SK-N-SH (cell line): Measurements from ENCODE around the gene CDK14.

Source experiments
- CHD2 ChIP-seq: fragments of 150-350 bp; IDR thresholded peaks from 2 replicates; pipeline ENCODE4 v1.6.1; 2018; ENCODE audit warnings: low read length; ENCODE audit not compliant: partially characterized antibody
- FOXM1 ChIP-seq: IDR thresholded peaks from 2 replicates; pipeline ENCODE4 v1.4.0; 2012; ENCODE audit warnings: low read depth, mild to moderate bottlenecking
- GABPA ChIP-seq: IDR thresholded peaks from 2 replicates; pipeline ENCODE4 v1.4.0; 2012; ENCODE audit warnings: low read depth, mild to moderate bottlenecking
- GATA2 ChIP-seq: sonication (generic); formaldehyde crosslinking; IDR thresholded peaks from 2 replicates; pipeline ENCODE4 v1.5.0; 2020; ENCODE audit warnings: mild to moderate bottlenecking, missing genetic modification reagents
- JUND ChIP-seq: IDR thresholded peaks from 2 replicates; pipeline ENCODE4 v1.4.0; 2012
- MXI1 ChIP-seq: IDR thresholded peaks from 2 replicates; pipeline ENCODE4 v1.6.1; 2012; ENCODE audit warnings: mild to moderate bottlenecking, low read depth, low read length, improper control_type of control experiment
- POLR2AphosphoS5 ChIP-seq: IDR thresholded peaks from 2 replicates; pipeline ENCODE4 v1.6.1; 2012; ENCODE audit warnings: low read depth, low read length
- SMC3 ChIP-seq: IDR thresholded peaks from 2 replicates; pipeline ENCODE4 v1.6.1; 2012; ENCODE audit warnings: low read depth, low read length, improper control_type of control experiment
- TCF12 ChIP-seq: IDR thresholded peaks from 2 replicates; pipeline ENCODE4 v1.4.0; 2012
- TF ChIP-seq, protein P1 (sequence below): IDR thresholded peaks from 2 replicates; pipeline ENCODE4 v1.4.0; 2012; ENCODE audit warnings: low read depth, borderline replicate concordance
- TF ChIP-seq, protein P2 (sequence below): fragments of 200-600 bp; sonication (generic); IDR thresholded peaks from 2 replicates; pipeline ENCODE4 v1.6.1; 2017; ENCODE audit warnings: antibody characterized with exemption, mild to moderate bottlenecking, moderate library complexity

DNA sequence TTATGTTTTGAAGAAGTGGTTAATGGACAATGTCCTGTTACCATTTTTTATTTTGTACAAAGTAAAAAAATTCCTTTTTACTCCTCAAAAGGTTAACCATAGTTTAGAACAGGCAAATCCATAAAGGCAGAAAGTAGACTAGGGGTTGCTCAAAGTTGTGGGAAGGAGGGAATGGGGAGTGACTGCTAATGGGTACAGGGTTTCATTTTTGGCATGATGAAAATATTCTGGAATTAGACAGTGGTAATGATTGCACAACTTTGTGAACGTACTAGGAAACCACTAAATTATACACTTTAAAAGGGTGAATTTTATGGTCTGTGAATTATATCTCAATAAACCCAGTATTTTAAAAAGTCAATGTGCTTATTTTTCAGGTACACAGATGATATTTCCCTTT, 35.4 kb upstream of the CDK14 start:
- TF ChIP-seq GABPA = no peak
- TF ChIP-seq, protein P1, sequence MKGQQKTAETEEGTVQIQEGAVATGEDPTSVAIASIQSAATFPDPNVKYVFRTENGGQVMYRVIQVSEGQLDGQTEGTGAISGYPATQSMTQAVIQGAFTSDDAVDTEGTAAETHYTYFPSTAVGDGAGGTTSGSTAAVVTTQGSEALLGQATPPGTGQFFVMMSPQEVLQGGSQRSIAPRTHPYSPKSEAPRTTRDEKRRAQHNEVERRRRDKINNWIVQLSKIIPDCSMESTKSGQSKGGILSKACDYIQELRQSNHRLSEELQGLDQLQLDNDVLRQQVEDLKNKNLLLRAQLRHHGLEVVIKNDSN = no peak
- TF ChIP-seq TCF12 = no peak
- no peak for TF ChIP-seq SMC3
- TF ChIP-seq, protein P2, sequence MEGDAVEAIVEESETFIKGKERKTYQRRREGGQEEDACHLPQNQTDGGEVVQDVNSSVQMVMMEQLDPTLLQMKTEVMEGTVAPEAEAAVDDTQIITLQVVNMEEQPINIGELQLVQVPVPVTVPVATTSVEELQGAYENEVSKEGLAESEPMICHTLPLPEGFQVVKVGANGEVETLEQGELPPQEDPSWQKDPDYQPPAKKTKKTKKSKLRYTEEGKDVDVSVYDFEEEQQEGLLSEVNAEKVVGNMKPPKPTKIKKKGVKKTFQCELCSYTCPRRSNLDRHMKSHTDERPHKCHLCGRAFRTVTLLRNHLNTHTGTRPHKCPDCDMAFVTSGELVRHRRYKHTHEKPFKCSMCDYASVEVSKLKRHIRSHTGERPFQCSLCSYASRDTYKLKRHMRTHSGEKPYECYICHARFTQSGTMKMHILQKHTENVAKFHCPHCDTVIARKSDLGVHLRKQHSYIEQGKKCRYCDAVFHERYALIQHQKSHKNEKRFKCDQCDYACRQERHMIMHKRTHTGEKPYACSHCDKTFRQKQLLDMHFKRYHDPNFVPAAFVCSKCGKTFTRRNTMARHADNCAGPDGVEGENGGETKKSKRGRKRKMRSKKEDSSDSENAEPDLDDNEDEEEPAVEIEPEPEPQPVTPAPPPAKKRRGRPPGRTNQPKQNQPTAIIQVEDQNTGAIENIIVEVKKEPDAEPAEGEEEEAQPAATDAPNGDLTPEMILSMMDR = no peak
- TF ChIP-seq GATA2 (CRISPR knock-in tag) = no peak
- TF ChIP-seq MXI1 = no peak
- no peak for TF ChIP-seq JUND
- no peak for TF ChIP-seq POLR2AphosphoS5
- TF ChIP-seq FOXM1 = no peak
- TF ChIP-seq CHD2 = no peak
